Measurements from ENCODE around the gene RGS3.

RGS3 gene

GRCh38 chr9:113530942-113531341, 67.4 kb downstream of the RGS3 start:
- H2AFZ ChIP-seq (ENCODE audit: low read length) = no peak overlapping the region

DNA sequence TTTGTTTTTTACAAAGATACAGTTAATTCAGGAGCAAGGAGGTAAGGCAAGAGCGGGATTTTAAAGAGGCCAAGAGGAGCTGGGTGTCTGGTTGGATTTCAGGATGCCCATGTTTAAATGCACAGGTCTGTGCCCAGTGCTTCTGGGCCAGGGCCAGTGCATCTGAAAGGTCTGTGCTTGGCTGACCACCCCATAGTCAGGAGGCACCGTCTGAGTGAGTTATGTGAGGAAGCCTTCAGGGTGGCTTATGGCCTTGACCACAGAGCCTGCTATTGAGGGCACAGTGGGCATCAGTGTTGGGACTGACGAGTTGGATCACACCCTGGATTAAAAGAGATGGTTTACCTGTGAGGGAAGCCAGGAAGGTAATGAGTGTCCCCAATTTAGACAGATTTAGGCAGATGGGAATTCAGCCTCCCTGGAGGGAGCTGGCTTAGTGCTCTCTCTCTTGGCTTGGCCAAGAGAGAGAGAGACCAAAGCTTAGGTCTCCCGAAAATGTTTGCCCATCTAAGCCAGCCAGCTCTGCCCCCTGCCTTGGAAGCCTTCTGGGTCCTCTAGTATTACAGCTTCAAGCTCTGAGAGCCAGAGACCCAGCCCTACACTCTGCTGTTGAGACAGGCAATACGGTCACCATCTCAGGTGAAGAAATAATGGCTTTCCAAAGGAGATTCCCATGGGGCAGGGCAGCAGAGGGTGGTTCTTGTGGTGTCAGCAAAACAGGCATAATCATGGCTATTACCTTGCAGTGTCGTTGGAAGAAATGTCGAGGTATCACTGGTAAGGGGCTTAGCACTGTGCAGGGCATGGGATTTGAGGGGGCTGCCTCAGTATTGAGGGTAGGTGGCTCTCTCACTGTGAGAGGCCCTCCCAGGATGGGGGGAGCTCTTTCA, 68.6 kb downstream of the RGS3 start:
- H3K9me2 ChIP-seq (ENCODE audit: low read depth, low read length) = no peaks in the 10 kb centered on the region
- no peak overlapping the region for H2AFZ ChIP-seq (ENCODE audit: low read length)
- no peak overlapping the region for H3K9ac ChIP-seq (ENCODE audit: low read length)
- no peak overlapping the region for H3K4me2 ChIP-seq (ENCODE audit: low read length)
- H3K27ac ChIP-seq (ENCODE audit: low read depth, low read length, poor library complexity, severe bottlenecking) = no peak overlapping the region
- H3K9me3 ChIP-seq (ENCODE audit: low read length) = no peaks in the 10 kb centered on the region
- H3K79me2 ChIP-seq (ENCODE audit: insufficient read depth, low read length) = no peaks in the 10 kb centered on the region
- no peaks in the 10 kb centered on the region; the same call in 1 of the 2 replicates for H3K27me3 ChIP-seq (ENCODE audit: insufficient read depth, low read length)
- H4K20me1 ChIP-seq (ENCODE audit: insufficient read depth, low read length) = no peaks in the 10 kb centered on the region
- no peaks in the 10 kb centered on the region for H3K4me1 ChIP-seq (ENCODE audit: insufficient read depth, low read length, severe bottlenecking)
- TF ChIP-seq, protein P1, sequence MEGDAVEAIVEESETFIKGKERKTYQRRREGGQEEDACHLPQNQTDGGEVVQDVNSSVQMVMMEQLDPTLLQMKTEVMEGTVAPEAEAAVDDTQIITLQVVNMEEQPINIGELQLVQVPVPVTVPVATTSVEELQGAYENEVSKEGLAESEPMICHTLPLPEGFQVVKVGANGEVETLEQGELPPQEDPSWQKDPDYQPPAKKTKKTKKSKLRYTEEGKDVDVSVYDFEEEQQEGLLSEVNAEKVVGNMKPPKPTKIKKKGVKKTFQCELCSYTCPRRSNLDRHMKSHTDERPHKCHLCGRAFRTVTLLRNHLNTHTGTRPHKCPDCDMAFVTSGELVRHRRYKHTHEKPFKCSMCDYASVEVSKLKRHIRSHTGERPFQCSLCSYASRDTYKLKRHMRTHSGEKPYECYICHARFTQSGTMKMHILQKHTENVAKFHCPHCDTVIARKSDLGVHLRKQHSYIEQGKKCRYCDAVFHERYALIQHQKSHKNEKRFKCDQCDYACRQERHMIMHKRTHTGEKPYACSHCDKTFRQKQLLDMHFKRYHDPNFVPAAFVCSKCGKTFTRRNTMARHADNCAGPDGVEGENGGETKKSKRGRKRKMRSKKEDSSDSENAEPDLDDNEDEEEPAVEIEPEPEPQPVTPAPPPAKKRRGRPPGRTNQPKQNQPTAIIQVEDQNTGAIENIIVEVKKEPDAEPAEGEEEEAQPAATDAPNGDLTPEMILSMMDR (IDR thresholded peaks at IDR 0.05; ENCODE audit: low read length) = no peak
- TF ChIP-seq EZH2 (IDR thresholded peaks at IDR 0.05; ENCODE audit: borderline replicate concordance, low read length) = no peak
- H3F3A ChIP-seq (ENCODE audit: insufficient read depth, low read length) = no peaks in the 10 kb centered on the region
- no peaks in the 10 kb centered on the region for H3K36me3 ChIP-seq (ENCODE audit: insufficient read depth, low read length)
- no peak overlapping the region for H3K4me3 ChIP-seq (ENCODE audit: low read depth, low read length, poor library complexity, severe bottlenecking)

More at GRCh38 chr9:113530942-113531341, 67.4 kb downstream of the RGS3 start:
- Histone ChIP-seq H3K4me1 (ENCODE audit: insufficient read depth, low read length, severe bottlenecking) (no peaks in the 10 kb centered on the region), H3K79me2 (ENCODE audit: insufficient read depth, low read length) (no peaks in the 10 kb centered on the region), H3K9me3 (ENCODE audit: low read length) (no peaks in the 10 kb centered on the region), H3K27me3 (ENCODE audit: insufficient read depth, low read length) (no peaks in the 10 kb centered on the region; the same call in 1 of the 2 replicates), H3K4me3 (ENCODE audit: low read depth, low read length, poor library complexity, severe bottlenecking) (no peak overlapping the region), H3K4me2 (ENCODE audit: low read length) (no peak overlapping the region), H3K27ac (ENCODE audit: low read depth, low read length, poor library complexity, severe bottlenecking) (no peak overlapping the region), H3K36me3 (ENCODE audit: insufficient read depth, low read length) (no peaks in the 10 kb centered on the region), H3F3A (ENCODE audit: insufficient read depth, low read length) (no peaks in the 10 kb centered on the region), H3K9me2 (ENCODE audit: low read depth, low read length) (no peaks in the 10 kb centered on the region), H3K9ac (ENCODE audit: low read length) (no peak overlapping the region), H4K20me1 (ENCODE audit: insufficient read depth, low read length) (no peaks in the 10 kb centered on the region)
- TF ChIP-seq EZH2 (IDR thresholded peaks at IDR 0.05; ENCODE audit: borderline replicate concordance, low read length) = no peak
- TF ChIP-seq, protein P1 (IDR thresholded peaks at IDR 0.05; ENCODE audit: low read length) = no peak

- TF ChIP-seq, protein P1 (IDR thresholded peaks at IDR 0.05; ENCODE audit: low read length) = no peak
- no peak for TF ChIP-seq EZH2 (IDR thresholded peaks at IDR 0.05; ENCODE audit: borderline replicate concordance, low read length)
- H4K20me1 ChIP-seq (ENCODE audit: insufficient read depth, low read length) = no peaks in the 10 kb centered on the region
- no peaks in the 10 kb centered on the region for H3F3A ChIP-seq (ENCODE audit: insufficient read depth, low read length)
- no peak overlapping the region for H3K27ac ChIP-seq (ENCODE audit: low read depth, low read length, poor library complexity, severe bottlenecking)
- no peak overlapping the region for H2AFZ ChIP-seq (ENCODE audit: low read length)
- H3K27me3 ChIP-seq (ENCODE audit: insufficient read depth, low read length) = no peaks in the 10 kb centered on the region; the same call in 1 of the 2 replicates
- no peaks in the 10 kb centered on the region for H3K36me3 ChIP-seq (ENCODE audit: insufficient read depth, low read length)
- no peaks in the 10 kb centered on the region for H3K9me2 ChIP-seq (ENCODE audit: low read depth, low read length)
- no peak overlapping the region for H3K4me3 ChIP-seq (ENCODE audit: low read depth, low read length, poor library complexity, severe bottlenecking)
- H3K79me2 ChIP-seq (ENCODE audit: insufficient read depth, low read length) = no peaks in the 10 kb centered on the region
- H3K9ac ChIP-seq (ENCODE audit: low read length) = no peak overlapping the region
- H3K4me2 ChIP-seq (ENCODE audit: low read length) = no peak overlapping the region
- H3K9me3 ChIP-seq (ENCODE audit: low read length) = no peaks in the 10 kb centered on the region
- H3K4me1 ChIP-seq (ENCODE audit: insufficient read depth, low read length, severe bottlenecking) = no peaks in the 10 kb centered on the region
Measured at GRCh38 chr9:113532809-113533190, 69.3 kb downstream of the RGS3 start.
